Measurements from ENCODE around the gene DNAJA4.

DNA sequence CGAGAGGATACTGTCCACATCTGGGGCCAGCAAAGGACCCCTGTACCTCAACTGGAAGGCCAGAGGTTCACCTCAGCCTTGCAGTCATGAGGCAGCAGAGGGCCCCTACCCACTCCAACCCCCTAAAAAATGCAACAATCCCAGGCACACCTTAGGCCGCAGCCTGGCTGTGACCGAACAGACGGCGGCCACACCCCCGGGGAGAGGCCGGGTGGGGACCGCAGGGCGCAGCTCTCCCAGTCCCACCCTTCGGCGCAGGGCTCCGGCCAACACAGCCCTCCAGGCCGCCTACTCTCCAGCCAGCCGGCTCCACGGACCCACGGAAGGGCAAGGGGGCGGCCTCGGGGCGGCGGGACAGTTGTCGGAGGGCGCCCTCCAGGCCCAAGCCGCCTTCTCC lies 457 bp upstream of the DNAJA4 start:
- TF ChIP-seq, protein P1, sequence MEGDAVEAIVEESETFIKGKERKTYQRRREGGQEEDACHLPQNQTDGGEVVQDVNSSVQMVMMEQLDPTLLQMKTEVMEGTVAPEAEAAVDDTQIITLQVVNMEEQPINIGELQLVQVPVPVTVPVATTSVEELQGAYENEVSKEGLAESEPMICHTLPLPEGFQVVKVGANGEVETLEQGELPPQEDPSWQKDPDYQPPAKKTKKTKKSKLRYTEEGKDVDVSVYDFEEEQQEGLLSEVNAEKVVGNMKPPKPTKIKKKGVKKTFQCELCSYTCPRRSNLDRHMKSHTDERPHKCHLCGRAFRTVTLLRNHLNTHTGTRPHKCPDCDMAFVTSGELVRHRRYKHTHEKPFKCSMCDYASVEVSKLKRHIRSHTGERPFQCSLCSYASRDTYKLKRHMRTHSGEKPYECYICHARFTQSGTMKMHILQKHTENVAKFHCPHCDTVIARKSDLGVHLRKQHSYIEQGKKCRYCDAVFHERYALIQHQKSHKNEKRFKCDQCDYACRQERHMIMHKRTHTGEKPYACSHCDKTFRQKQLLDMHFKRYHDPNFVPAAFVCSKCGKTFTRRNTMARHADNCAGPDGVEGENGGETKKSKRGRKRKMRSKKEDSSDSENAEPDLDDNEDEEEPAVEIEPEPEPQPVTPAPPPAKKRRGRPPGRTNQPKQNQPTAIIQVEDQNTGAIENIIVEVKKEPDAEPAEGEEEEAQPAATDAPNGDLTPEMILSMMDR (IDR thresholded peaks at IDR 0.05): no peak
- TF ChIP-seq POLR2A (IDR thresholded peaks at IDR 0.05): no peak
- TF ChIP-seq POLR2AphosphoS5 (IDR thresholded peaks at IDR 0.05): no peak

Data from stomach (tissue), 4 donors.